HG03103 (cell line): ENCODE results near the gene LRRC42.
"Not testable (repeated sequence)": the region's sequence is repeated elsewhere in the genome, so short reads cannot be mapped to it uniquely, and the experiment has no call there.

Experiments used
- ATAC-seq: cut with Tn5 transposase; IDR thresholded peaks from one replicate; pipeline ENCODE4 v1.9.1; 2021; ENCODE audit warnings: low read depth; ENCODE audit not compliant: unreplicated experiment

LRRC42 gene

GRCh38 chr1:53964109-53964508, 18.0 kb downstream of the LRRC42 start:
- no peak for ATAC-seq

- ATAC-seq = no peak
Observed at GRCh38 chr1:53966794-53967193, 20.6 kb downstream of the LRRC42 start.

GRCh38 chr1:53967409-53968124, 21.4 kb downstream of the LRRC42 start:
- ATAC-seq = no peak

- no peak for ATAC-seq
Observed at GRCh38 chr1:53968125-53968513, 22.0 kb downstream of the LRRC42 start.

- not testable (repeated sequence) for ATAC-seq
Observed at GRCh38 chr1:53969323-53969722, 23.2 kb downstream of the LRRC42 start.

- no peak for ATAC-seq
Observed at GRCh38 chr1:53971718-53972117, 25.6 kb downstream of the LRRC42 start.

GRCh38 chr1:53975861-53976260, 29.7 kb downstream of the LRRC42 start:
- no peak for ATAC-seq

- ATAC-seq = no peak
Observed at GRCh38 chr1:53979712-53980450, 33.7 kb downstream of the LRRC42 start.

- no peak for ATAC-seq
Observed at GRCh38 chr1:53981220-53981619, 35.1 kb downstream of the LRRC42 start.

- ATAC-seq = no peak
Observed at GRCh38 chr1:53982034-53982762, 36.0 kb downstream of the LRRC42 start.

- ATAC-seq = no peak
Observed at GRCh38 chr1:53982763-53983104, 36.6 kb downstream of the LRRC42 start.

GRCh38 chr1:53984726-53985125, 38.6 kb downstream of the LRRC42 start:
- no peak for ATAC-seq

GRCh38 chr1:53986458-53986857, 40.3 kb downstream of the LRRC42 start:
- no peak for ATAC-seq

- no peak for ATAC-seq
Observed at GRCh38 chr1:53987880-53988279, 41.7 kb downstream of the LRRC42 start.

- no peak for ATAC-seq
Observed at GRCh38 chr1:53992085-53992874, 46.1 kb downstream of the LRRC42 start.

GRCh38 chr1:53994516-53994915, 48.4 kb downstream of the LRRC42 start:
- not testable (repeated sequence) for ATAC-seq

- ATAC-seq = no peak
Observed at GRCh38 chr1:53995683-53996082, 49.5 kb downstream of the LRRC42 start.

- ATAC-seq = no peak
Observed at GRCh38 chr1:53998223-53998622, 52.1 kb downstream of the LRRC42 start.

GRCh38 chr1:53999920-54000319, 53.8 kb downstream of the LRRC42 start:
- no peak for ATAC-seq

- ATAC-seq = no peak
Observed at GRCh38 chr1:54001591-54001990, 55.4 kb downstream of the LRRC42 start.
